Measurements from ENCODE around the gene IVD.

IVD gene

GRCh38 chr15:40429068-40429710 is 23.6 kb downstream of the IVD start:
- peaks cover 14% of the 10 kb centered on the region for H3K4me1 Mint-ChIP-seq
- no peak for TF ChIP-seq CTCF (IDR thresholded peaks at IDR 0.05; ENCODE audit: unreplicated experiment in 3 of 3)
- H3K36me3 Mint-ChIP-seq (ENCODE audit: low read depth), result no peaks in the 10 kb centered on the region
- H3K4me3 Mint-ChIP-seq, result no peak overlapping the region
- peaks cover 24% of the 10 kb centered on the region for H3K27me3 Mint-ChIP-seq (ENCODE audit: low read depth)
- H3K27ac Mint-ChIP-seq, result no peak overlapping the region
- H3K9me3 Mint-ChIP-seq, result no peaks in the 10 kb centered on the region

- peak overlapping the region in 1 of 3 experiments; percentile 4 for H3K4me3 Mint-ChIP-seq
- H3K4me1 Mint-ChIP-seq, result peaks cover 8% of the 10 kb centered on the region
- H3K9me3 Mint-ChIP-seq, result no peaks in the 10 kb centered on the region
- no peak overlapping the region for H3K27ac Mint-ChIP-seq
- H3K27me3 Mint-ChIP-seq (ENCODE audit: low read depth), result peaks cover 35% of the 10 kb centered on the region
- H3K36me3 Mint-ChIP-seq (ENCODE audit: low read depth), result no peaks in the 10 kb centered on the region
- TF ChIP-seq CTCF (IDR thresholded peaks at IDR 0.05; ENCODE audit: unreplicated experiment in 3 of 3), result no peak
Observed at GRCh38 chr15:40430271-40430805, 24.7 kb downstream of the IVD start.

- Mint-ChIP-seq H3K36me3 (ENCODE audit: low read depth) (no peaks in the 10 kb centered on the region), H3K4me1 (peaks cover 36% of the 10 kb centered on the region), H3K27ac (no peak overlapping the region), H3K4me3 (peak overlapping the region; percentile 60 to 78 (median 62)), H3K27me3 (ENCODE audit: low read depth) (peaks cover 71% of the 10 kb centered on the region), H3K9me3 (no peaks in the 10 kb centered on the region)
- TF ChIP-seq CTCF (IDR thresholded peaks at IDR 0.05; ENCODE audit: unreplicated experiment in 3 of 3), result no peak
Observed at GRCh38 chr15:40435023-40435709, 29.6 kb downstream of the IVD start.

- Mint-ChIP-seq H3K4me1 (peaks cover 32% of the 10 kb centered on the region), H3K27me3 (ENCODE audit: low read depth) (peaks cover 66% of the 10 kb centered on the region), H3K36me3 (ENCODE audit: low read depth) (no peaks in the 10 kb centered on the region), H3K27ac (no peak overlapping the region), H3K9me3 (no peaks in the 10 kb centered on the region), H3K4me3 (peak overlapping the region; percentile 58 to 78 (median 60))
- TF ChIP-seq CTCF (IDR thresholded peaks at IDR 0.05; ENCODE audit: unreplicated experiment in 3 of 3), result no peak
Observed at GRCh38 chr15:40435710-40436089, 30.1 kb downstream of the IVD start.

- Mint-ChIP-seq H3K4me1 (peaks cover 32% of the 10 kb centered on the region), H3K27me3 (ENCODE audit: low read depth) (peaks cover 62% of the 10 kb centered on the region), H3K27ac (peak overlapping the region in 1 of 3 experiments; percentile 69), H3K36me3 (ENCODE audit: low read depth) (no peaks in the 10 kb centered on the region), H3K9me3 (no peaks in the 10 kb centered on the region), H3K4me3 (peak overlapping the region; percentile 89 to 99 (median 94))
- no peak for TF ChIP-seq CTCF (IDR thresholded peaks at IDR 0.05; ENCODE audit: unreplicated experiment in 3 of 3)
Observed at GRCh38 chr15:40436116-40436891, 30.7 kb downstream of the IVD start.

All from nephron (organoid).